Activated CD8-positive, alpha-beta memory T cell treated with anti-CD3 and anti-CD28 coated beads, Interleukin-2, amount 50 U/mL, for 48 hours (primary cell): ENCODE measurements around the gene TAF5L.

ENCODE experiments used
- DNase-seq: peaks from one replicate; pipeline ENCODE4 v3.0.0-alpha.2; 2020

The TAF5L gene

DNA sequence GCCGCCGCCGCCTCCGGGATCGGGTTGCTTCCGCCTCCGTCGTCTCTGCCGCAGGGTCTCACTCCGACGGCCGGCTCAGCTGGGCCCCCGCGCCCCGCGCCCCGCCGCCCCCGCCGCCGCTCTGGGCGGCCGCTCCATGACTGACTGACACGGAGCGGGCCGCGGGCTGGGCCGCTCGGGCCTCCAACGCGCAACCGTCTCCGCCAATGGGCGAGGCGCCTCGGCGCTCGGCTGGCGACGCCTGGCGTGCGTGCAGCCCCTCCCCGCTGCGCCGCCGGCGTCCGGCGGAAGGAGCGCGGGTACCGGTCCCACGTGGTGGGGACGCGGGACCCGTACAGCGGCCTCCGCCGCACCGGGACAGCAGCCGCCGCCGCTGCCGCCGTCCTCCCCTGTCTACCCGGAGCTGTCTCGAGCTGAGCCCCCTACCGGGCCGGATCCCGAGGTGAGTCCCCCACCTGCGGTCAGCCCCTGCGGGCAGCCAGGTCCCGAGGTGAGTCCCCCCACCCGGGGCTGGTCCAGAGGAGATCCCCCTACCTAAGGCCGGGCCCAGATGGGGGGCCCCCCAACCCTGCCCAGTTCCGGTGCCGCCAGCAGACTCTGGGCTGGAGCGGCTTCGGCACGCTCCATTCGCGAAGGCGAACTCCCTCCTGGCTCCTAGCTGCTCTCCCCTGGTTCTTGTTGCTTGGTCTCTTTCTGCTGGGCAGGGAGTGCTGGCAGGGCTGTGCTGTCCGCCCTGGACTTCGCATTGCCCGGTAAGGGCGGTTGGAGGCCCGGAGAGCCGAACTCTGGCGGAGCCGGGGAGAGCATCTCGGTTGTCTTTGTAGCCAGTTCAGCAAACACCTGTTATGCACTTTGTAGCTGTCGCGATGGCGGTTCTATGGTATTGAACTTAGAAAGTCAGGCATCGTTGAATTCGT, at the start of gene TAF5L, which contains the start of gene URB2:
TAF5L (minus strand) TSS at position 208 of the 917 bp plus-strand sequence. CDS start 11,640 bp downstream, outside the sequence.
URB2 (plus strand) TSS at position 333 of the 917 bp plus-strand sequence. CDS start 1,387 bp downstream, outside the sequence.
- DNase-seq: peak; percentile 92

DNA sequence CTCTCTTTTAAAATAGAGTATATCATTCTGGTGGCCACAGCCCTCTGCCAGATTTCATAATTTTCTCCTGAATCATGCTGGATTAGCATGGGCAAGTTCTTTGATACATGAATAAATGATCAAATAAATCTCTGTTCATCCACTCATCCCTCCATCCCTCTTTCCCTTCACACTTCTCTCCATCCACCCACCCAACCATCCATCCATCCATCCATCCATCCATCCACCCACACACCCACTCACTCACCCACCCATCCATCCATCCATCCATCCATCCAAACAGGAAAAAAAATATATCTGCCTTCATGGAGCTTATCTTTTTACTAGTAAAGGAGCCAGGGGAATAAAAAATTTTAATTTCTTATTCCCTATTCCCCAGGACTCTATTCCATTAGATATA, 49.5 kb upstream of the TAF5L start:
- no peak for DNase-seq

DNA sequence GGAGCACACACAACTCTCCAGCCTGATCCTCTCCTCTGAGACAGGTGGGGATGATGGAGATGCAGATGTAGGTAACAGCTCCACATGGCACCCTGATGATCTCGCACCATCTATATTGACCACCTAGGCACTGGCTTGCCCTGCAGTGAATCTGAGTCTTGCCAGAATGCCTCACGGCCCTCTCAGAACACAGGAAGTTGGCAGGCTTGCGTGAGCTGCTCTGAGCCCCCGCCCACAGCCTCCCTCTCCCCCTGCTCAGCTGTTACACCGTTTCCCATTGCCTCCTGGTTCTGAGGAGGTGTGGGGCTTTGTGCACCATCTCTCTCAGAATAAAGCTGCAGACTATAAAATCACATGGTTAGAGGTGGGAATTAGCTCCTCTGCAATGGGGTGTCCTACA, 48.1 kb upstream of the TAF5L start:
- DNase-seq: no peak

DNA sequence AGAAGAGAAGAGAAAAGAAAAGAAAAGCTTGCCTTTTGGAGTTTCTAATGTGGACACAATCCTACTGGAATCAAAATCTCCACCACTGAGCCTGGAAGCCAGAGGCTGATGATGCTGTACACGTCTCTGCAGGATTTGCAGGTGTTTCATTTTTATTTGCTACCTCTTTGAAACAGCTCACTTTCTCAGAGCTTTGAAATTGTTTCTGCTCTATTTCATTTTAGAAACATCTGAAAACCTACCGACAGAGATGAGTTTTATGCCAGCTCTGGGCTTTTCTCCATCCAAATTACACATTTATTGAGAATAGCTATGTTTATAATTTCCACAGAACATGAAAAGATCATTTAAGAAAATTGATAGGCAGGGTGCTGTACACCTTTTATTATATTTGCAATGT, 46.3 kb upstream of the TAF5L start:
- no peak for DNase-seq

- DNase-seq: no peak
Observed at GRCh38 chr1:229671310-229671709, 45.4 kb upstream of the TAF5L start.

DNA sequence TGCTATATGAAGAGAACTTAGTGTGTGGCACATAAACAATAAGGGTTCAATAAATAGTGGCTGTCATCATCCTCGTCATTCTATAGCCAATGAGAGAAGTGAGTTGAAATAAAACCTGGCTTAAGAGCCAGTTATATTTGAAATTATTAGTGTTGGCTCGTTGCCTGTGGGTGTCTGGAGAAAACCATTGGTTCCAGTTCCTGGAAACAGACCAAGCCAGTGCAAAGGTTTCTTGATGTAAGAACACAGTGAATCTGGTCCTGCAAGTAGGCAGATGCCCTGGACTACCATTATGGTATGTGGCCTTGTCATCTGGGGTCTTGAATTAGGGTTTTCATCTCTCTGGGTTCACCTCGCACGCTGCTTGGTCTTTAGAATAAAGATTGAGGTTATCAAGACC, 43.4 kb upstream of the TAF5L start:
- no peak for DNase-seq

GRCh38 chr1:229666585-229666984, 40.7 kb upstream of the TAF5L start:
- DNase-seq: no peak

GRCh38 chr1:229665912-229666558, 40.1 kb upstream of the TAF5L start:
- no peak for DNase-seq

DNA sequence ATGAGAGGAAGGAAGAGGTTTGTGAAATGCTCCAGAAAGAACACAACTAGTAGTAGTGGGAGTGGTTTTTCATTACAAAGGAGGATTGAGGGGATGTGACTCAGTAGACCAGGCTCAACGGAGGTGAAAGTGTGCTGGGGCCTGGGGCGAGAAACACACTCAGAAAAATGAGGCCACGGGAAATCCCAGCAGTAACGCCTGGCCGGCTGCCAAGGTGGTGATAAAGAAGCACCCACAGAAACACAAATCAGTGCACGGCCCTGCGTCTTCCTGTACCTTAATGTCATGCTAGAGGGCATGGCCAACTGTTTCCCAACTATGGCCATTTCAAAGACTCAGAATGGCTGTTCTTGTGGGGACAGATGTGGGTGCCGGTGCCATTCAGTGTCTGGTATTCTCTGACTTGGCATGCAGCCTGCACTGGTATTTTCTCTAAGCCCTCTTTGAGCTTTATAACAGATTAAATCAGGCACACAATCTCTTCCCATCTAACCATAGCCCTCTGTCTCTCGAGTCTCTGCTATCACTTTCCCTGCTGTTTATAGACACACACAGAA, 38.3 kb upstream of the TAF5L start:
- peak; percentile 96 for DNase-seq

DNA sequence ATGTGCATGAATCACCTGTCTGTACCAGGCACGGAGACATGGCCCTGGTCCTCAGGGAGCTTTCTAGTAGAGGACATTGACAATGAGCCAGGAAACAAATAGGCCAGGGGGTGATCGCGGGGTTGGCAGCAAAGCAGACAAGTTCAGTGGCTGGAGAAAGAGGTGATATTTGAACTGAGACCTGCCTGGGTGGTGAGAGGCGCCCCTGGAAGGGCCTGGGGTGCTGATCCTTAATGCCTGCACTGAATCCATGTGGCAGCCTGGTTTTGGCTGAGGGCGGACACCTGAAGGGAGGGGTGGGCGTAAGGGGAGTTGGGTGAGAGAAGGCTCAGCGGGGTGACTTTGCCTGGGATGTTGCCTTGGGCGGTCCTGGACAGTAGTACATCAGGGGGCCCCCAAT, 36.0 kb upstream of the TAF5L start:
- no peak for DNase-seq

- DNase-seq: peak; percentile 81
Observed at GRCh38 chr1:229661022-229661877, 35.3 kb upstream of the TAF5L start.

DNA sequence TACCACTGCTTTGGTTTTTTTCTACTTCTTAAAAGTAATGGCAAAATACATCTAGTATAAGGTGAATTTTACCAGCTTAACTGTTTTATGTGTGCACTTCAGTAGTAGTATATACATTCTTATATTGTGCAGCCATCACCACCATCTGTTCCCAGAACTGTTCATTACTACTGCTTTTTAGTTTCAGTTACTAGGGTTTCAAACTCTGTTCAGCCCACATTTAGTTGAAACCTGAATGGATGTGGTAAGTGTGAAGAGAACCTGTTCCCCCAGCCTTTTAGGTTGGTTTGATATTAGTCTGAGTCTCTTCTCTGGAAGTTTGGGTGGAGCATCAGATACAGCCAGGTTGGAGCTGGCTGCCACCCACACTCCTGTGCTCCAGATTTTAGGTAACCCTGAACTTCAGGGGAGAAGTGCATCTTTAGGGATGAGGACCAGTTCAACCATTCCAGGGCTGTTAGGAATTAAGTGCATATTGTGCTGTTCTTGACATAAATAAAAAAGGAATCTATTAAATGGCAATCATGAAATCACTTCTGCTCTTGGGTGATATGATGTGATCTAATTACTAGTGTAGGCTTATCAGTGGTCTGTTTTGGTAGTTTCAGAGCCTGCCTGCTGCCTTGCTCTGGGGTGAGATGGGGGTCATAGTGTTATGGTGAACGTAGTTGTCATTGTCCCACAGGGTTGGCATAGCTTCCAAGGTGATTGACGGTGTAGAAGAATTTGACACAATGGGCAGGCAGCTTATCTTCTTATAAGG, 32.3 kb upstream of the TAF5L start:
- DNase-seq: no peak

GRCh38 chr1:229655781-229656180, 29.9 kb upstream of the TAF5L start:
- DNase-seq: no peak

DNA sequence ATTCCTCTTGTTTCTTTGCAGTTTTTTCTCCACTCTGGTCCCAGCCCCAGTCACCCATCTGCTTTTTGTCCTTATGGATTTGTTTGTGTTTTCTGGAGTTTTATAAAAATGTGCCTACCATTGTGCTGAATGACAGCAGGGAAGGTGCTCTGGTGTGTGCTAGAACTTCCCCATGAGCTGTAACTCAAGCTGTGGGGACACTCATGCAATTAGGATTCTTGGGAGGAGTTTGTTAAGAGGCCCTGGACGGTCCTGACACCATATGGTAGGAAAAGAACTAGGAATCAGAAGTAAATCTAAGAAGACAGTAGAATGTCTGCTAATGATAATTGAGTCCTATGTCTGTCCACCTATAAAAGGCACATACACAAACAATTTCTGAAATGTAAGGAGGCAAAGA, 27.5 kb upstream of the TAF5L start:
- DNase-seq: no peak

- no peak for DNase-seq
Observed at GRCh38 chr1:229651546-229651945, 25.6 kb upstream of the TAF5L start.

DNA sequence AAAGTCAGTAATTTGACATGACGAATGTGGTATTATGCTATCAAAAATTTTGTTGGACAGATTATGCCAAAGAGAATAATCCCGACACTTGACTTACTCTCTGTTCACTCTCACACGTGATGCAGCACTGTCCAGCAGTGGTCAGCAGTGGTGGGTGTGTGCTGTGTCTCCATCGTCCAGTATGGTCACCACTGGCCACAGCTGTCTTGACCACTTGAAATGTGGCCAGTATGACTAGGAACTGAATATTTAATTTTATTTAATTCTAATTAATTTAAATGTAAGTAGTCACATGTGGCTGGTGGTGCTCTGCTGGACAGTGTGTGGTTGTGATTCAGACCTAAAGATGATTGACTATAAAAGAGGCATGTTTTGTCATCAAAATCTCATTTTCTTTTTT, 24.1 kb upstream of the TAF5L start:
- DNase-seq: no peak

GRCh38 chr1:229648406-229648805, 22.5 kb upstream of the TAF5L start:
- DNase-seq: no peak

DNA sequence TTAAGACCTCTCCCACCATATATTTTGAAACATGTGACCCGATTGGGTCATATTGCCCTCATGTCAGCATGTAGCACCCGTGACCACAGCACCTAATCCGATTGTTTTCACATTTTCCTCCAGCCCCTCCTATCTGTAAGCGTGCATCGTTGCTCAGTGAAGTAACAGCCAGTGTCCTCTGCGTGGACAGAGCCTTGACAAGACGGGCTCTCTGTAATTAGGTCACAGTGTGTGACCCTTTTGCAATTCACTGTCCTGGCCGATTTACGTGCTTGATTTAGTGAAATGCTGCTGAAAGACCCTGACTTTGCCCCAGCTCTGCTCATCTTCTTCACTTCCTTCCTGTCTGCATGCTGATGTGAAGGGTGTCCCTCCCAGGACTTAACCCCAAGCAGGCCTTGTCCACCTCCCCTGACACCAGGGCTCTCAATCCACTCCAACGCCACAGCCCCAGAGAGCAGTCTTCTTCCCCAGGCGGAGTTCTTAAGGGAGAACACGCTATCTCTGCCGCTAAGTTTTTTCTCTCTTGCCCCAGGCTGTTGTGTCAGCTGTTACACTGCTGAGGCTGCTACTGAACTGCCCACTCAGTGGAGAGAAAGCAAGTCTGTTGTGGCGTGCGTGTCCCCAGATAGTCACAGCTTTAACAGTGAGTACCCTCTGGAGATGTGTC, 19.5 kb upstream of the TAF5L start:
- DNase-seq: no peak

DNA sequence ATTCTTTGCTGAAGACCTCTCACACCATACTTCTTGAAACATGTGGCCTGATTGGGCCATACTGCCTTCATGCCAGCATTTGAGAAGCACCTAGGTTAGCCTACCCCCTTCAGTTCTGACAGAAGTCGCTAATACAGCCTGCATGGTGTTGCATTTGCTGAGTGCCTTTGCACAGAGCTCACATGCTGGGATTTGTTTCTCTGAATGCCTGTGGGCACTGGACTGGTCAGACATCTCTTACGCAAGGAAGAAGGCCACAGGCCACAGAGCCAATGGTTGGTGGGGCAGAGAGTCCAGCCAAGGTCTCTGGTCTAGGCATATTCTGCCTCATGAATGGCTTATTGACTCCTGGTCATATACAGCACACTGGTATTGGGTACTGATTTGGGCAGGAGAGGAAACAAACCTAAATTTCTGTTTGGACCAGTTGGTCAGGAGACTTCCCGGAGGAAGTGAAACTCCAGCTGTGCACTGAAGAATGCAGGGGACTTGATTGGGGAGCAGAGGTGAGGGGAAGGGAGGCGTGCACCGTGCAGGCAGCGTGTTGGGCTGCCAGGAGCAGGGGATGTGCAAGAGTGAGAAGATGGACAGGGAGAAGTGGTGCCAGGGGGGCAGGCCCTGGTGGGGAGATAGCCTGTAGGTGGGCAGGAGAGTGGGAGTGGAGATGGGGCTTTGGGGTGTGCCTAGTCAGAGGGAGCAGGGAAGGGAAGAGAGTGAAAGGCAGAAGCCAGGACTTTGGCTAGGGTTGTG, 18.2 kb upstream of the TAF5L start:
- no peak for DNase-seq

- no peak for DNase-seq
Observed at GRCh38 chr1:229642970-229643369, 17.0 kb upstream of the TAF5L start.

- no peak for DNase-seq
Observed at GRCh38 chr1:229642376-229642775, 16.5 kb upstream of the TAF5L start.
